GM19455 (cell line): Measurements from ENCODE around the gene CAMTA1.

Source experiments
- ATAC-seq: cut with Tn5 transposase; IDR thresholded peaks from one replicate; pipeline ENCODE4 v1.9.1; 2021; ENCODE audit not compliant: unreplicated experiment

Gene CAMTA1

DNA sequence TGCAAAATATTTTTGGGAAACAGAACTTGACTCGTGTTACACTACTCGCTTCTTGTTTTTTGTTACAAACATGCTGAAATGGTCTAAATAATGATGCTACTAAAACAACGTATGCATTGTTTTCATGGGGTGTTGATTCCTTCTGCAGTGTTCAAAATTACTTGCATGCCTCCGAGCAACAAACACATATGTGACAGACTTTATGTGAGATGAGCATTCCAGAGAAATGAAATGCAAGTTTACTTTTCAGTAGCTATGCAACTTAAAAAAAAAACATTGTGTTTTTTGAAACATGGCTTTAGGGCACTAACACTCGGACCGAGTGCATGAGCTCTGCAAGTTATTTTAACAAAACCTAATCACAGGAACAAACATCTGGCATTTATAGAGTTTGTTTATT, 84.8 kb downstream of the CAMTA1 start:
- no peak for ATAC-seq

DNA sequence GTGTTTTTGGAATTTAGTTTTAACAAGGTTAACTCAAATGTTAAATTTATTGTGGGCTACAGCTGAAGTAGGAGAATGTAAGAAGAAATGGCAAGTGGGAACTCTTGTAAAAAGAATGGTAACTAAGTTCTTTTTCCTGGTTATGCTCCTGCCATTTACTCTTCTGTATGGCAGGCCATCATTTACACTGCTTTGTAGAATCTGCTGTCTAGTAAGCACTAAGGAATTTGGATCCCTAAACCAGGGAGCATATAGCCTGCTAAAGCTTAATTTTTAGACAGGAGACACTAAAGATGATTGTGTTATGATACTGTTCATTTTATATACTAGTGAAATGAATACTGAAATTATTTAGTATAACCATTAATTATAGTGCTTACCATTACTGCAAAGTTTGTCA, 85.3 kb downstream of the CAMTA1 start:
- ATAC-seq = no peak

DNA sequence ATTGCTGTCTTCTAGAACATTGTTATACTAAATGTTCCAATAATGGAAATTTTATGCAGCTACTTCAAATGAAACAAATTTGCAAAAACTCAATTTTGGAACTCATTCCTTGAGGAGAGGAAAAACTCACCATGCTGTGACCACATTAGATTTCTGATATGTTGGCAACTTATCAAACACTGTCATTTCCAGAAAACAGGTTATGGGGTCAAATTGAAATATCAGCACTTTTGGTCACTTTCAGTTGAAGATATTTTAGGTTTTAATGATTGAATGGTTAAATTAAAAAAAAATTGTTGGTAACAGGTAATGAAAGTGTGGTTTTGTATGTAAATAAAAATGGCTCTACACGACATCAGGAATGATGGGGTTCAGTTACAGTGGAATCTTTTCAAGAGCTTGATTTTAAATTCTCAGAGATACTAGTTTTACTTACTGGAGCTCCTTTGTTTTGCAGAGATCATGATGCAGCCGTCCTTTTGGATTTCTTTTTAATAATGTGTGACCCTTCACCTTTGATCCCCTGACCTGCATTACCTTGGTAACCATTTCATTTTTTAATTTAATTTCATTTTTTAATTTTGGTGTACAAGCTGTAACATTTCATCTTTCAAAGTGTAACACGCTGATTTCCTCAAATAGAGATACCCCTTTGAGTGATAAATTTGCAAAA, 86.2 kb downstream of the CAMTA1 start:
- no peak for ATAC-seq

DNA sequence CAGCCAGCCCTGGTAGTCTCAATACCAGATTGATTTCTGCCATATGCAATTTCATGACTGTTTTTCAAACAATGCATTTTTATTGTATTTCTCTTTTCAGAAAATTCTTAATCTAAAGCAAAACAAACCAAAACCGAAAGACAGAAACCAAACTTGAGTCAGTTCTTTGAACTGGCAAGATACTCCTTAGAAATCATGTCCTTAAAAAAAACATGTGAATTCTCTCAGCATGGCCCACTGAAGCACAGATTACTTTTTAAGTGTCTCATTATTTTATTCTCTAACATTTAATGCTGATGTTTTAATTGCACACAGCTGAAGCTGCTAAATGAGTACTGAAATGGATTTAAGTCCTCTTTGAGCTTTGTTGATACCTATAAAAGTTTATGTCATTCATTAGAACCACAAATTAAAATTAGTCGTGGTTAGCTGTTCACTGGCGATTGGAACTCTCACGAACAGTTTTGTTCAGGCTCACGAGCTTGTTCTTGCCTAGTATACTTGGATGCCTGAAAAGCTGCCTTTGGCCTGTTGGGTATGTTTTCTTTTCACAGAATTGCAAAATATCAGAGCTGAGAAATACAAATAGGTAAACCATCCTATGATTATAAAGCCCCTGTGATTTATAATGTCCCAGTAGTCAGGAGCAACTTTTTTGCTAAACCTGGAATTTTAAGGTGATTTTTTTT, 87.5 kb downstream of the CAMTA1 start:
- no peak for ATAC-seq

DNA sequence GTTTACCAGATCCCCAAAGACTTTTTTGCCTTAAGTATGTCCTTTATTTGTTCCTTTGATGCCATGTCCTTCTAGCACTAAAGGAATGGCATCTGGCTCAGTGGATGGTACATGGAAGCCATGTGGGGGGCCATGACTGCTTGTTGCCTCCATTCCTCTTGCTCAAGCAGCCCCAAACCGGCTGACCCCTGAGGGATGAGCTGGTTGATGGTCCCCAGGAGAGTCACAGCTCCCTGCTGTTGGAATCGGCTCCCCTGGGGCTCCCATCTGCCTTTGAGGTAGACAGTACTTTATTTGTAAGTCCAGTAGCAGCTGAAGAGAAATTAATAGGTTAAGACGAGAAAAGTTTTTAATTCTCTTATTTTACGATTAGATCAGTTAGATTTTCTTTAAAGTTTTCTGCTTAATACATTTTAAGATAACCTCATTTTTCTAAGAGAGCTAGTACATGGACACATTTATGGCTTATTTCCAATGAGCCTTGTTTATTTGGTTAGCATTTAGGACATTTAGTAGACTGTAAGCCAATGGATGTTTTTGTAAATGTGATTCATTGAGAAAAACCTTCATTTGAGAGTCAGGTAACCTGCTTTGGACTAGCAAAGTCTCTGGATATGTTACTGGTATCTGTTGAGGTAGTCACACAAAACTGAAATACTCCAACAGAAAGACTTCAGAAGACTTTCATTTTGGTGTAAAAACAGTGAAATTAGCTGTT, 88.2 kb downstream of the CAMTA1 start:
- no peak for ATAC-seq

DNA sequence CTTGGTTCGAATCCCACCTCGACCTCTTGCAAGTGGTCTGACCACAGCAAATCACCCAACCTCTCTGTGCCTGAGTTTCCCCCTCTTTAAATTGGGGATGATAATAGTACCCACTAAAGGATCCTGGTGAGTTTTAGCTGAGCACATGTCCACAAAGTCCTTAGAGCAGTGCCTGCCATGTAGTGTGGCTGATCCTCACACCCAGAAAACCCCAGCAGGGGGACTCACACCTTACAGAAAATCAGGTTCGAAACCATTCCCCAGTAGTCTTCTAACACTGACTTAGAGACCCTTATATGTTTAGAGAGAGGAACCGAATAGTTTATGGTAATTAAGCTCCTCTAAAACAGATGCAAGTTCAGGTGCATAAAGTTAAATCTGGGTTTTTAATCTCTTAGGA, 89.0 kb downstream of the CAMTA1 start:
- no peak for ATAC-seq

DNA sequence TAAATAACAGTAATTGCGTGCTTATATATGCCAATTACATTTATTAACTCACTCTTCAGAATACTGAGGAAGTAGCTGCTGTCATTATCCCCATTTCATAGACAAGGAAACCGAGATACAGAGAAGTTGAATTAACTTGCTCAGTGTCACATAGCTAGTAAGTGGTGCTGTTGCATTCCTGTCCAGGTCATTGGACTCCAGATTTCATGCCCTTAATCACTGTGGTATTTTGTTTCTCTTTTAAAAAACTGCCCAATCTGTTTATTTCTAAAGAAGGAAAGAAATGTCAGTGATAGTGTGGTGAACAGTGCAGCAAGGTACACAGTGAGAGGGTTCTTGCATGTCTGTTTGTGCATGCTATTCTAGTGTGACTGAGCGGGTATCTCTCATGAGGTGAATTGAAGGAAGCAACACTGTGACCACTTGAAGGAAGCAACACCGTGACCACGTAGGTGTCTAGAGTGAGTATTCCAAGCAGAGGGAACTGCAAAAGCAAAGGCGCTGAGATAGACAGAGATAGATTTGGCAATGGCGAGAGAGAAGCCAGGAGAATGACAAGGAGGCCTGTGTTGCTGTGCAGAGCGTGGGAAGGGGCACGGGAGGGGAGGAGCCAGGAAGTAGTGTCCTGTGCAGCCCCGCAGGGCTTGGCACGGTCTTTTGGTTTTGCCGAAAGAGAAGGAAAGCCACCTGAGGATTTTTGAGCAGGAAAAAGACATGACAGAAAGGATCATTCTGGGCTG, 95.9 kb downstream of the CAMTA1 start:
- ATAC-seq = no peak

DNA sequence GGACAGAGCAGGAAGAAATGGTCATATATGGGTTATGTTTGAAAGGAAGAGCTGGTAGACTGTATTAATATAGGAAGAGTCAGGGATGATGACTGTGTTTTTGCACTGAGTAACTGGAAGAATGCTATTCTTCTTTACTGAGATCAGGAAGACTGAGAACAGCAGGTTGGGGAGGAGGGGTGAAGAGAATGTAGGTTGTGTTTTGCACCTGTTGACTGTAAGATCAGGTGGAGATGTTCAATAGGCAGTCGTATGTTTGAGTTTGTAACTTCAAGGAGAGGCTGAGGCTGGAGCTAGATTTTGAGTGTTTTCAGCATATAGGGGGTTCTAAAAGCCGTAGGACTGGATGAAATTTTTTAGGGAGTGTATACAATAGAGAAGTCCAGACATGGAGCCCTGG, 97.2 kb downstream of the CAMTA1 start:
- ATAC-seq = no peak

DNA sequence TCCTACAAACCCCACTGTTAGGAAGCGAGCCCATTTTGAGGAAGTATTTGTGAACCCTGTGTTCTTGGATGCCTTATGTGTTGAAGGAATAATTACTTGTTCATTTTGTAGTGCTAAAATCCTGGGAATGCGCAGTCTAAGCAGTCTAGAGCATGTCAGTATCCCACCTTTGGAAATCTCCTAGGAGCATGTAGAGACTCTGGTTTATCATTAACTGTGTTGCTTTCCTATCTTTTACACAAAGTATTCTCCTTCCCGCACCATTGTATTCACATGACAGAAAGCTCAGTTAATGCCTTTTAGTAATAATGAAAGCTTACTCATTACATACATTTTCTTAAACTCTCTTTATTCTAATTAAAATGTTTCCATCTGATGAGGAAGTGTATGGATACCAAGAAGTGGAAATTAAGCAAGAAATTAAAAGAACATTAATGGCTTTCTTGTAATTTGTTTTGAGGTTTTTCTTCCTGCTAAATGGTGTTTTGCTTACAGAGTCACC, 99.4 kb downstream of the CAMTA1 start:
- ATAC-seq = no peak

DNA sequence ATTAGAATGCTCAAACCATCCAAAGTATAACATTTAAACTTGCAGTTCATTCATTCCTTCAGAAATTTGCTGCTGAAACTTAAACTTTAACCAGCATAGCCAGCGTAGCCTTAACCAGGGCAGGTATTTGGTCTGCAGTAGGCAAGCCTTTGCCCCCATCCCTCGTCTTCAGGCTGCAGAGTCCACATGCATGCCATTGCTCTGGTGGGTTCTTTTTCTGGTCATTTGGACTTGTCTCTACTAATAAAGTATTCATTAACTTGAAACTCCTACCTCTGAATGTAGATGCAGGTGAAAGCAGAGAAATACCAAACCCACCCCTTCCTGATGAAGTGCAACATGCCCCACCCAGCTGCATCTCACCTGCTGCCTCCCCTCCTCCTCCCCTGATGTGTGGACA, 100.2 kb downstream of the CAMTA1 start:
- ATAC-seq = no peak

DNA sequence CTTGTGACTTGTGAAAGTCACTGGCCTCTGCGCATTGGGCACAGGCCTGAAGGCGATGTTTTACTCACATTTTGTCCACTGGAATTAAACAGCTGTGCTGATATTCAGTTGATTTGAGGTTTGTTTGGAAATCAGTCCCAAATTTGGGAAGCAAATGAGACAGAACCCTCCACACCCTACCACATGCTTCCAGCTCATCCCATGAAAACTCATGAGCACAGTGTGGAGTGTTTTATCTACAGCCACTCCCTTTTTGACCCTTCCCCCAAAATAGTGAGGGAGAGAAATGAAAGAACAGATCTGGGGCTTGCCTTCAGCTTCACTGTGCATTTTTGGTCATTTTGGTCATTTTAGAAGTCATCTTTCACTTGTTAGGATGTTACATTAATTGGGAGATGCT, 101.3 kb downstream of the CAMTA1 start:
- ATAC-seq = no peak

DNA sequence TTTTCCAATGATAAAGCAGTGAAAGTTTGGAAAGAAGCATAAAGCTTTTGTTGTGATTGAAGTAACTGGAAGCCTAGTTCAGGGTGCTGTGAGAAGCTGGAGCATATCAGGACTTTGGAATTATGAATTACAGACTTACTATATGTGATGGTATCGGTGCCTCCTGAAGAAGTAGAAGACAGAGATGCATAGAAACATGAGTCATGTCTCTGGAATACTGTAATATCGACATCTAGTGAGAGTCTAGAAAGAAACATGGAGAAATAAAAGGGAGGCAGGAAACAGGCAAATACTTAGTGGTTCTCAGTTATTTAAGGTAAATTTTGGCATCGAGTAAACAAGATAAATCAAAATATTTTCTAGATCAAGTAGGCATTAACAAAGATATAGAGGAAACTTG, 103.0 kb downstream of the CAMTA1 start:
- no peak for ATAC-seq

DNA sequence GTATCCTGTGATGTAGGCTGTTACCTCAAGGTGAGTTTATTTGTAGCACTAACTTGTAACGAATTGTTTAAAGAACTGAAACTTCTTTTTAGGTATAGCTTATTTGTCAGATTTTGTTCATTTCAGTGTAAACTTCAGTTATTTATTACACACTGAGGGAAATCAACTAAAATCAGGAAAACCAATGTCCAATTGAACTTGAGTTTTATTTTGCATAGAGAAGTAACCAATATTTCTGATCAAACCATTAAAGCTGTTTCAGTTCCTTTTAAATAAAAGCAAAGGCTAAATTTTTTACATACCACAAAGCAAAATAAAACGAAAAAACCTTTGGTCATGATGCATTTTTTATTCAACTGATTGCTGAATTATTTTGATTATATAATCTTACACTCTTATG, 103.6 kb downstream of the CAMTA1 start:
- no peak for ATAC-seq

DNA sequence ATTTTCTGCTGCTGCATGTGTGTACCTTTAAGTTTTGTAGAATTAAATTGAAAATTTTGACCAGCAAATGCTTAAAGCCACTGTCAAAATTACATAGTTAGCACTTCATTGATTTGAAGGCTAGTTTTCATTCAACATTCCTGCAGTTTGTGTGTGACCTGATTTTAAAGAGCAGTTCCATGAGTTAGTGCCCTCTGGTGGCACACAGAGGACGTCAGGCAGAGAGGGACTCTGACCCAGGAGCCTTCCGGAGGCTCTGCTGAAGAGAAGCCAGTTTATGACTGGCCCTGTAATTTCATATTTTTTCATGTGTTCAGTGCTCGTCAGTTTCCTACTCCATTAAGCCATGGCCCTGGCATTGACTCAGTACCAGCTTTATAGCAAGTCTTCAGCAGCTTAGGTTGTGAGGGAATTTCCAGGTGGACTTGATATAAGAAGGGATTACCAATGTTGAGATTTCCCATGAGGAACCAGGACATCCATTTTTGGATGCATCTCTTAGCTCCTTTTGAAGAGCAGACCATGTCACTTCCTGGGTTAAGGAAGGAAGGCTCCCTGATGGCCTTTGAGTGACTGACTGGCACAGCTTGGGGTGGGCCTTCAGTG, 104.7 kb downstream of the CAMTA1 start:
- no peak for ATAC-seq

DNA sequence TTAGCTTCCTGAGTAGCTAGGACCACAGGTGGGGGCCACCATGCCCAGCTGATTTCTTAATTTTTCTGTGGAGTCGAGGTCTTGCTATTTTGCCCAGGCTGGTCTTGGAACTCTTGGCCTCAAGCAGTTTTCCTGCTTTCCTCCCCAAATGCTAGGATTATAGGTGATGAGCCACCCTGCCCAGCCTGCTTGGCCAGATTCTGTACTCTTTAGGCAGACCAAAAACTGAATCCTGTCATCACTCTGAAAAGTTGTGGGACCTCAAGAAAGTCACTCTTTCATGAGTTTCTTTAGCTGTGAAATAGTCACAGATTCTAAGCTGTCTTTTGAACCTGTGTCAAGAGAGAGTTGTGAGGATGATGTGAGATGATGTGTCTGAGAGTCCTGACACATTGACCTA, 105.4 kb downstream of the CAMTA1 start:
- no peak for ATAC-seq

DNA sequence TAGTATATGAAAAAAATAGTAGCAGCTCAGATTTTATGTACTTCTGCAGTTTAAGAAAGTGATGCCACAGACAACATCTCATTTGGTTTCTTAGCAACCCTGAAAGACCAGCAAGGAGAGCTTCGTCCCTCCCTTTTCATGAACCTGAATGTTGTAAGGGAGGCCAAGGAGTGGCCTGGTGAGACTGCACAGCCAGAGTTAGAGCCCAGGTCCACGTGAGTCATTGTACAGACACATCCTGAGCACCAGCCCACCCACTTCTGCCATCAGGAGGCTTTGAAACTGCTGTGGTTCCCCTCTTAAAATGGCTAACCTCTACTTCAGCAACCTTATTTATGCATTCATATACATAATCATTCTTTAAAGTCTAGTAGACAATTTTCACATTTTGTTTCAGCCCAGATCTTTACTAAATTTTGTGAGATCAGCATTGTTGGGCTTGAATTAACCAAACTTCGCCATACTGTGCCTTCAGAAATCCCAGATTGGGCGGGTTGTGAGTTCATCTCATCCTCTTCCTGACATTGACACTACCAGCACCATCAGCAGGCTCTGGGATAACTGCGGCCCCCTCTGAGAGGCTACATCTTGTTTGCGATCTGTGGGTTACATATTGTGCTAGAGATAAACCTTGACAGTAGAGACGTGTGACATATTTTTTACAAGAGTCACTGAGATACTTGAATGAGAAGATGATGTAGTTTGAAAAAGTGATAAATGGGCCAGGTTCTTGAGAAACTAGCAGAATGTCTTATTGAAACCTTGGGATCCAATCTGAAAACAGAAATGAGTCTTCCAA, 106.7 kb downstream of the CAMTA1 start:
- ATAC-seq = no peak

DNA sequence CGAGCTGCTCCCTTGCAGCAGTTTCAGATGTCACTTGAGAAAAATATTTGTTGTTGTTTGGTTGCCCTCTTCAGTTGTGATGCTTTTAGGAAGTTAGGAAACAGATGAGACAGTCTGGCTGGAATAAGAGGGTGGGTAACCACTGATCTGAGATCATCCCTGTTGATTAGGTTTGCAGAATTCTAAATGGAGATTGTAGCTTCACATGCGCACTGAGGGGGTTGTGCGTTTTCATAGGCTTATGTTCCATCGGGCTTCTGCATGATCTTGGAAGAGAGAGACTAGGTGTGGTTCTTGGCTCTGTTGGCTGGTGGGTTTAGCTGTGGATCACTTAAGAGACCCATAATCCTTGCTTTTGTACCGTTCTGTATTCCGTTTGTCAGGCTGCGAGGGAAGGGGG, 108.1 kb downstream of the CAMTA1 start:
- no peak for ATAC-seq

DNA sequence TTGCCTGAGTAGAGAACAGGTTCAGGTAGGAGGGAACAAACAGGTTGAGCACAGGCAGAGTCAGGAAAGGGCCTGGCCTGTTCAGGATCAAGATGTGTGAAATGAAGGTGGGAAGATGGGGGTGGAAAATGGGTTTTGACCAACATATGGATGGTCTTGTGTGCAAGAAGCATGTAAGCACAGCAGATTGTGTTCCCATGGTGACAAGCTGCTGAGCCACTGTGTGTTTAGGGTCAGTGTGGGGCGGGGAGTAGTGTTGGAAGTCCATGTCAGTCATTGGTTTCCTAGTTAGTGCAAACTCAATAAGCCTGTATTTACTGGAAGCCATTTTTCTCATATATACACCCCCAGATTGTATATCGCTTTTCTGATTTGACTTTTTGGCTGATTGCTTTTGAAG, 111.9 kb downstream of the CAMTA1 start:
- no peak for ATAC-seq

DNA sequence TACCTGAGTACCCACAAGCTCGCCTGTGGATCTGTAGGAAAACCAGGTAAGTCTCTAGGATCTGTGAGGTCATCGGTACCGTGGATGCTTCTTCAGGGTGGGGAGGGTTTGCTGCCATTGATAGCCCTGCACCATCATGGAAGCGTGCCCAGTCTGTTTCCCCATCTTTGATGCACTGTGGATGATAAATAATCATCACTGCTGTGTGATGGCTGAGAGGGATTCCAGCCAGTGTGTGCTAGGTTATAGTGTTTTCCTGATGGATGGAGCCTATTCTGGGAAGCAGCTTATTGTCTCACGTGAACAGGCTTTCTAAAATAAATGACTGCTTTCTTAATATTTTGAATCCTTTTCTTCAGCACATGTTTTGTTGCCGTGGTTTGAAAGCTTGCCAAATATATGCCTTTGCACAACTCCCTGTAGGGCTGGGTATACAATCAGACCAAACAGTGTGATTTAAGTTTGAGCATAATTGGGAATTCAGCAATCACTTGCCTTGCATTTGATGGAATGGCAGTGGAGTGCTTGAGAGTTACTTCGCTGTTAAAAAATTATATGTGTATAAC, 113.8 kb downstream of the CAMTA1 start:
- no peak for ATAC-seq

DNA sequence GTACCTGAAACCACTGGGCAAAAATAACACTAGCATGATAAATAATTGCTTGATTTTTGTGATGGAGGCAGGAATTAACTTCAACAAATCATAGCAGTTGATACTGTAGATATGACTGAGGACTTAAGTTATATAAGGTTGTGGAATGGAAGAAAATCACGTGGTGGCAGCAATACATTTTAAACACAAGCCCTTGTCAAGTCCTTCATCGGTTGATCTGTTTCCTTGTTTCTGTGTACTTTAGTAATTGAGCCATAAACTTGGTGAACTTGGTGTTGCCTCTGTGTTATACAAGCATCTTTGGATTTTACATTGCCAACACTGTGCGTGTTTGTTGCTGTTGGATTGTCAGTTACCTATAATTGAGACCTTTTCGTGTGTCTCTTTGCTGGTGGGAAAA, 114.4 kb downstream of the CAMTA1 start:
- no peak for ATAC-seq
